B cell (primary cell): Measurements from ENCODE around the gene PIK3C2G.

Source experiments
- EZH2 ChIP-seq: IDR thresholded peaks from 2 replicates; pipeline ENCODE4 v1.6.1; 2012; ENCODE audit warnings: borderline replicate concordance, low read depth, mild to moderate bottlenecking, moderate library complexity, low read length; ENCODE audit not compliant: insufficient read depth, poor library complexity, severe bottlenecking
- TF ChIP-seq, protein P1 (sequence below): fragments of 200-600 bp; IDR thresholded peaks from one replicate; pipeline ENCODE4 v1.8.0; 2022; ENCODE audit warnings: antibody characterized with exemption, mild to moderate bottlenecking

DNA sequence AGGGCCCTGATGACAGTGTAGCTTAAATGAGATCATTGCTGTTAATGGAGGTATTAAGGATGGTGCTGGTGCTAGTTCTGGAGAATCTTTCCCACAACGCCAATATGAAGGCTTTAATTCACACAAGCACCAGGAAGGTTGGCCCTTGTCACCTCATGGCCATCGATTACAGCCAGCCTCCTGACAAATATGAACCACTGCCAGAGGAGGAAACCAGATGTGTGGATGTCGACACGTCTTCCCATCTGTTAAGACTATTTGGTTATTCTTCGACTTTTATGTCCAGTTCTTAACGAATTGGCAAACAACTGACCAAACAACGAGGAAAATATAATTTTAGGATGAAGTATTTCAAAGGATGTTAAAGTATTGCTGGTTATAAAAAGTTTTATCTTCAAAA, 79.5 kb downstream of the PIK3C2G start:
- TF ChIP-seq, protein P1, sequence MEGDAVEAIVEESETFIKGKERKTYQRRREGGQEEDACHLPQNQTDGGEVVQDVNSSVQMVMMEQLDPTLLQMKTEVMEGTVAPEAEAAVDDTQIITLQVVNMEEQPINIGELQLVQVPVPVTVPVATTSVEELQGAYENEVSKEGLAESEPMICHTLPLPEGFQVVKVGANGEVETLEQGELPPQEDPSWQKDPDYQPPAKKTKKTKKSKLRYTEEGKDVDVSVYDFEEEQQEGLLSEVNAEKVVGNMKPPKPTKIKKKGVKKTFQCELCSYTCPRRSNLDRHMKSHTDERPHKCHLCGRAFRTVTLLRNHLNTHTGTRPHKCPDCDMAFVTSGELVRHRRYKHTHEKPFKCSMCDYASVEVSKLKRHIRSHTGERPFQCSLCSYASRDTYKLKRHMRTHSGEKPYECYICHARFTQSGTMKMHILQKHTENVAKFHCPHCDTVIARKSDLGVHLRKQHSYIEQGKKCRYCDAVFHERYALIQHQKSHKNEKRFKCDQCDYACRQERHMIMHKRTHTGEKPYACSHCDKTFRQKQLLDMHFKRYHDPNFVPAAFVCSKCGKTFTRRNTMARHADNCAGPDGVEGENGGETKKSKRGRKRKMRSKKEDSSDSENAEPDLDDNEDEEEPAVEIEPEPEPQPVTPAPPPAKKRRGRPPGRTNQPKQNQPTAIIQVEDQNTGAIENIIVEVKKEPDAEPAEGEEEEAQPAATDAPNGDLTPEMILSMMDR, result no peak
- TF ChIP-seq EZH2, result no peak
